Stimulated activated CD8-positive, alpha-beta memory T cell treated with anti-CD3 and anti-CD28 coated beads, Interleukin-12 subunit alpha, Interleukin-12 subunit beta, amount 100 ng/mL, for 24 hours (primary cell): ENCODE measurements around the gene PITPNB.

Source experiments
- DNase-seq: peaks from one replicate; pipeline ENCODE4 v3.0.0-alpha.2; 2020; ENCODE audit errors: extremely low read depth

Gene PITPNB

GRCh38 chr22:27919942-27920755 lies 1.1 kb upstream of the PITPNB start:
- no peak for DNase-seq

GRCh38 chr22:27918341-27919221 lies 475 bp downstream of the PITPNB start:
- peak; percentile 39 for DNase-seq

- no peak for DNase-seq
These were observed 3.1 kb downstream of the PITPNB start for GRCh38 chr22:27915986-27916385.

- DNase-seq, result no peak
These were observed 5.8 kb downstream of the PITPNB start for GRCh38 chr22:27913162-27913741.

- DNase-seq, result no peak
These were observed 7.0 kb downstream of the PITPNB start for GRCh38 chr22:27912101-27912500.

- DNase-seq, result no peak
These were observed 7.7 kb downstream of the PITPNB start for GRCh38 chr22:27911330-27911729.

- no peak for DNase-seq
These were observed 12.8 kb downstream of the PITPNB start for GRCh38 chr22:27906241-27906640.

GRCh38 chr22:27905653-27906052 lies 13.4 kb downstream of the PITPNB start:
- DNase-seq, result no peak

- DNase-seq, result no peak
These were observed 15.1 kb downstream of the PITPNB start for GRCh38 chr22:27903805-27904473.

GRCh38 chr22:27900153-27900552 lies 18.9 kb downstream of the PITPNB start:
- no peak for DNase-seq

GRCh38 chr22:27896245-27896644 lies 22.8 kb downstream of the PITPNB start:
- no peak for DNase-seq

- no peak for DNase-seq
These were observed 23.5 kb downstream of the PITPNB start for GRCh38 chr22:27895600-27895999.

- DNase-seq, result no peak
These were observed 26.2 kb downstream of the PITPNB start for GRCh38 chr22:27892811-27893210.

- no peak for DNase-seq
These were observed 27.0 kb downstream of the PITPNB start for GRCh38 chr22:27892064-27892463.

- DNase-seq, result no peak
These were observed 30.7 kb downstream of the PITPNB start for GRCh38 chr22:27888310-27888709.

GRCh38 chr22:27886843-27887151 lies 32.3 kb downstream of the PITPNB start:
- DNase-seq, result no peak

- no peak for DNase-seq
These were observed 32.8 kb downstream of the PITPNB start for GRCh38 chr22:27885977-27886842.

GRCh38 chr22:27883656-27884350 lies 35.3 kb downstream of the PITPNB start:
- DNase-seq, result no peak

GRCh38 chr22:27882507-27883290 lies 36.4 kb downstream of the PITPNB start:
- no peak for DNase-seq

GRCh38 chr22:27881421-27881820 lies 37.6 kb downstream of the PITPNB start:
- DNase-seq, result no peak
